GM12878 (cell line): ENCODE results near the gene ZNF800. TPM values are rescaled to one million over a fixed set of nuclear protein-coding genes. Genes with fewer than 3 reads are reported as not detected.

ENCODE experiments used
- ATAC-seq: fragments of 200-7000 bp; cut with Tn5 transposase; 3 replicates; pipeline ENCODE4 v1.9.1; 2020; ENCODE audit warnings: mild to moderate bottlenecking, moderate library complexity
- BruUV-seq: library from RNA; stranded (reverse); fragments of 400-500 nt; replicated peaks from 2 replicates; lab custom pipeline; 2021; lab: Mats Ljungman, UMichigan
- CTCF ChIA-PET: fragments of 300-600 bp; sonication (Branson Sonifier 250); formaldehyde crosslinking; extraction: SDS; loops from one replicate; lab custom pipeline; 2021; ENCODE audit warnings: inconsistent platforms; lab: Yijun Ruan, JAX
- POLR2A ChIA-PET: fragments of 350-600 bp; formaldehyde crosslinking; extraction: SDS; loops from one replicate; lab custom pipeline; 2021; ENCODE audit warnings: inconsistent platforms; lab: Charles Lee
- RAD21 ChIA-PET: fragments of 300-600 bp; sonication (Branson Sonifier 250); formaldehyde crosslinking; loops from one replicate; lab custom pipeline; 2023; ENCODE audit warnings: antibody characterized with exemption; ENCODE audit not compliant: unreplicated experiment; lab: Charles Lee
- SMC1A ChIA-PET: fragments of 300-600 bp; sonication (Branson Sonifier 250); formaldehyde crosslinking; loops from one replicate; lab custom pipeline; 2023; ENCODE audit not compliant: unreplicated experiment, uncharacterized antibody; lab: Charles Lee
- DNase-seq: peaks from one replicate; pipeline ENCODE4 v3.0.0-alpha.2; 2011; ENCODE audit warnings: low read depth, low spot score
- FAIRE-seq: peaks from 3 replicates; lab custom pipeline; 2011; peaks lifted over from hg19 to GRCh38; lab: Jason Lieb, UNC
- H2AFZ ChIP-seq: 2 replicates; pipeline ENCODE4 v1.6.0; 2011; ENCODE audit warnings: low read depth, low read length, control low read depth; ENCODE audit not compliant: control insufficient read depth
- H3K27ac ChIP-seq: 2 replicates; pipeline ENCODE4 v1.5.1; 2011; ENCODE audit warnings: control low read depth; ENCODE audit not compliant: control insufficient read depth, insufficient read depth
- H3K27me3 ChIP-seq, 2 experiments: replicated peaks in 1 of 2; 2 replicates each; pipeline versions ENCODE4 v1.6.0 to v1.6.1; 2011; ENCODE audit warnings: low read length in 1 of 2; ENCODE audit not compliant: control insufficient read depth in 2 of 2, insufficient read depth in 2 of 2
- H3K36me3 ChIP-seq, 2 experiments: 2 replicates each; pipeline ENCODE4 v1.5.1; 2011; ENCODE audit warnings: low read length in 1 of 2; ENCODE audit not compliant: control insufficient read depth in 2 of 2, insufficient read depth in 2 of 2
- H3K4me1 ChIP-seq: 2 replicates; pipeline ENCODE4 v1.6.1; 2011; ENCODE audit warnings: mild to moderate bottlenecking, low read length, moderate library complexity, mixed read lengths; ENCODE audit not compliant: control insufficient read depth, insufficient read depth
- H3K4me2 ChIP-seq: 2 replicates; pipeline ENCODE4 v1.6.0; 2011; ENCODE audit warnings: control low read depth; ENCODE audit not compliant: control insufficient read depth, insufficient read depth
- H3K4me3 ChIP-seq: fragments of 200-600 bp; sonication (generic); 2 replicates; pipeline ENCODE4 v1.5.1; 2016
- H3K79me2 ChIP-seq: 2 replicates; pipeline ENCODE4 v1.6.0; 2011; ENCODE audit warnings: low read length; ENCODE audit not compliant: control insufficient read depth, insufficient read depth
- H3K9ac ChIP-seq: 2 replicates; pipeline ENCODE4 v1.8.0; 2011; ENCODE audit warnings: low read length, control low read depth, mixed read lengths; ENCODE audit not compliant: control insufficient read depth, insufficient read depth
- H3K9me3 ChIP-seq: replicated peaks from 3 replicates; pipeline ENCODE4 v1.5.1; 2011; ENCODE audit warnings: mild to moderate bottlenecking, low read length; ENCODE audit not compliant: control insufficient read depth, insufficient read depth
- H4K20me1 ChIP-seq: 2 replicates; pipeline ENCODE4 v1.6.0; 2011; ENCODE audit not compliant: control insufficient read depth, insufficient read depth
- CBX5 ChIP-seq: sonication (generic); IDR thresholded peaks from 2 replicates; pipeline ENCODE4 v1.6.1; 2016; ENCODE audit warnings: low read depth, moderate library complexity, mild to moderate bottlenecking, inconsistent platforms
- CHD2 ChIP-seq: IDR thresholded peaks from 2 replicates; pipeline ENCODE4 v1.6.1; 2011; ENCODE audit warnings: low read depth, low read length, improper control_type of control experiment, borderline replicate concordance
- CUX1 ChIP-seq: IDR thresholded peaks from 2 replicates; pipeline ENCODE4 v1.6.1; 2012; ENCODE audit warnings: improper control_type of control experiment, low read depth, low read length; ENCODE audit not compliant: insufficient replicate concordance
- E2F4 ChIP-seq: IDR thresholded peaks from 2 replicates; pipeline ENCODE4 v1.6.1; 2012; ENCODE audit warnings: low read depth, low read length, improper control_type of control experiment
- JUND ChIP-seq: IDR thresholded peaks from 2 replicates; pipeline ENCODE4 v1.6.1; 2012; ENCODE audit warnings: low read depth, mild to moderate bottlenecking, low read length, improper control_type of control experiment, moderate library complexity
- KDM1A ChIP-seq: fragments of 200-600 bp; sonication (generic); IDR thresholded peaks from 2 replicates; pipeline ENCODE4 v1.6.1; 2016; ENCODE audit warnings: borderline replicate concordance
- PAX8 ChIP-seq: fragments of 450-650 bp; IDR thresholded peaks from 2 replicates; pipeline ENCODE4 v1.6.1; 2017; ENCODE audit warnings: mild to moderate bottlenecking, moderate library complexity
- POLR2AphosphoS5 ChIP-seq: IDR thresholded peaks from 2 replicates; pipeline ENCODE4 v1.6.1; 2011; ENCODE audit warnings: mild to moderate bottlenecking, low read length, inconsistent platforms
- SIX5 ChIP-seq: IDR thresholded peaks from 2 replicates; pipeline ENCODE4 v1.6.1; 2011; ENCODE audit warnings: mild to moderate bottlenecking, low read depth, low read length, moderate library complexity; ENCODE audit not compliant: severe bottlenecking
- SKIL ChIP-seq: fragments of 450-650 bp; IDR thresholded peaks from 2 replicates; pipeline ENCODE4 v1.6.1; 2017; ENCODE audit warnings: mild to moderate bottlenecking, low read depth, inconsistent platforms; ENCODE audit not compliant: poor library complexity, severe bottlenecking
- SUPT20H ChIP-seq: IDR thresholded peaks from 2 replicates; pipeline ENCODE4 v1.6.1; 2011; ENCODE audit warnings: low read depth, mild to moderate bottlenecking, low read length, moderate library complexity, borderline replicate concordance; ENCODE audit not compliant: control insufficient read depth
- TCF3 ChIP-seq: IDR thresholded peaks from 2 replicates; pipeline ENCODE4 v1.6.1; 2012; ENCODE audit warnings: low read depth, mild to moderate bottlenecking, low read length, borderline replicate concordance; ENCODE audit not compliant: insufficient read depth
- ZBTB33 ChIP-seq: fragments of 450-650 bp; IDR thresholded peaks from 2 replicates; pipeline ENCODE4 v1.6.1; 2017; ENCODE audit warnings: mild to moderate bottlenecking
- WGBS: methylation state at CpG from one replicate; pipeline ENCODE4 v1.1.6; 2016; ENCODE audit warnings: low lambda C conversion rate; ENCODE audit not compliant: insufficient replicate concordance, insufficient coverage; ENCODE audit errors: missing lambda C conversion rate; 5-methylcytosine and 5-hydroxymethylcytosine counted together
- in situ Hi-C: fragments of 300-500 bp; cut with MboI; formaldehyde crosslinking; loops from 9 replicates; pipeline ENCODE4 v1.14.3; 2018; ENCODE audit warnings: mixed read lengths
- intact Hi-C: fragments of 100-400 bp; cut with micrococcal nuclease; formaldehyde crosslinking; loops from one replicate; pipeline ENCODE4 v1.14.2; 2022; ENCODE audit not compliant: unreplicated experiment
- polyA plus RNA-seq, 11 experiments: library from polyadenylated mRNA; depleted of rRNA in 4 of 11; unstranded in 6 of 11; stranded (reverse) in 5 of 11; fragments of >200 nt; fragmentation: Nextera tagmentation in 4 of 11; fragmentation: Illumina TruSeq in 1 of 11; extraction: Ambion mirVana in 4 of 11; extraction: Trizol in 1 of 11; gene quantifications; 1 replicate in 1 of 11; 2 replicates in 10 of 11; pipeline versions ENCODE4 v1.2.1 to v1.2.3, GENCODE V29; 2011 to 2016; ENCODE audit warnings: inconsistent platforms in 2 of 11, missing spikeins in 2 of 11, low read depth in 1 of 11
- total RNA-seq, 4 experiments: library from RNA; depleted of rRNA in 3 of 4; stranded (reverse); fragments of >200 nt in 3 of 4; fragmentation: Illumina TruSeq in 1 of 4; extraction: Trizol in 1 of 4; gene quantifications; 2 replicates each; pipeline versions ENCODE4 v1.2.1 to v1.2.3, GENCODE V29; 2013 to 2021

ZNF800 gene
- total and polyA plus RNA-seq, 10 of the 15 experiments (the other 5 are each of a cell fraction or from before 2014, with no cell fraction given): 6.8 to 33.9 (median 23.8) TPM

- in situ Hi-C loops: no loop called here
- DNase-seq (no peak), FAIRE-seq (no peak), ATAC-seq (no peak)
- no peaks in the 10 kb centered on the region for H3K27me3 ChIP-seq
- intact Hi-C loops: no loop called here
- H3K79me2 ChIP-seq: peaks cover 4% of the 10 kb centered on the region
- H3K27ac ChIP-seq: no peak overlapping the region
- H3K9me3 ChIP-seq: no peaks in the 10 kb centered on the region
- ChIA-PET SMC1A (interaction anchor here (1.0 to 2.1 kb wide), 2 partner anchors 22 to 77 kb away, joined by 3 to 7 read pairs; no protein-coding TSS in a partner anchor), CTCF (interaction anchor here (0.6 to 3.8 kb wide), 4 partner anchors 12 to 82 kb away, joined by 3 to 18 read pairs (median 4); no protein-coding TSS in a partner anchor), RAD21 (no interaction called here), POLR2A (interaction anchor here (1.4 kb wide), 1 partner anchor 27 kb away, joined by 3 read pairs; the partner anchor contains the start of gene ZNF800)
- no peak overlapping the region for H3K4me3 ChIP-seq
- WGBS: 97% methylated on average over 2 of the region's 2 CpGs
- no peak overlapping the region for H2AFZ ChIP-seq
- no peaks in the 10 kb centered on the region; the same call in 1 of the 2 replicates for H4K20me1 ChIP-seq
- no peaks in the 10 kb centered on the region for H3K4me1 ChIP-seq
- H3K4me2 ChIP-seq: no peak overlapping the region
- H3K36me3 ChIP-seq: peaks cover 3 to 20% of the 10 kb centered on the region in 2 experiments; a peak in 3 of 4 replicates
- no TSS peak for BruUV-seq
- no peak overlapping the region for H3K9ac ChIP-seq
- TF ChIP-seq SIX5 (no peak), CBX5 (no peak), CUX1 (no peak), KDM1A (no peak), TCF3 (no peak), ZBTB33 (no peak), SKIL (no peak), PAX8 (no peak), SUPT20H (no peak), JUND (no peak), POLR2AphosphoS5 (no peak), E2F4 (no peak), CHD2 (no peak)
Measured at GRCh38 chr7:127365957-127366315, 26.6 kb downstream of the ZNF800 start.
